DOHH2 (cell line): Measurements from ENCODE around the gene HSPE1.

Experiments
- H3F3A ChIP-seq: fragments of 200-600 bp; sonication (generic), shearing (Covaris generic); 2 replicates; pipeline ENCODE4 v1.6.0; 2016; ENCODE audit warnings: antibody characterized with exemption, mild to moderate bottlenecking; ENCODE audit not compliant: control insufficient read depth, insufficient read depth
- H3K27ac ChIP-seq: fragments of 200-600 bp; sonication (generic); 2 replicates; pipeline ENCODE4 v1.5.1; 2014; ENCODE audit warnings: low read depth, mild to moderate bottlenecking, low read length, moderate library complexity
- H3K27me3 ChIP-seq: fragments of 200-600 bp; sonication (generic); 2 replicates; pipeline ENCODE4 v1.6.1; 2014; ENCODE audit warnings: mild to moderate bottlenecking, low read length, mixed read lengths; ENCODE audit not compliant: control insufficient read depth
- H3K36me3 ChIP-seq: fragments of 200-600 bp; sonication (generic); 2 replicates; pipeline ENCODE4 v1.6.1; 2014; ENCODE audit warnings: mild to moderate bottlenecking, low read length, moderate library complexity, mixed read lengths; ENCODE audit not compliant: control insufficient read depth
- H3K4me1 ChIP-seq: fragments of 200-600 bp; sonication (generic); 2 replicates; pipeline ENCODE4 v1.6.1; 2014; ENCODE audit warnings: mild to moderate bottlenecking, low read length, mixed read lengths; ENCODE audit not compliant: control insufficient read depth
- H3K4me2 ChIP-seq: fragments of 200-600 bp; sonication (generic); 2 replicates; pipeline ENCODE4 v1.6.0; 2014; ENCODE audit warnings: mild to moderate bottlenecking, low read length, moderate library complexity
- H3K4me3 ChIP-seq: fragments of 200-600 bp; sonication (generic); 2 replicates; pipeline ENCODE4 v1.5.1; 2014; ENCODE audit warnings: mild to moderate bottlenecking, low read length, mixed read lengths
- H3K79me2 ChIP-seq: fragments of 200-600 bp; sonication (generic); 2 replicates; pipeline ENCODE4 v1.6.1; 2014; ENCODE audit warnings: mild to moderate bottlenecking, low read length, mixed read lengths; ENCODE audit not compliant: control insufficient read depth
- H3K9me2 ChIP-seq: fragments of 200-600 bp; sonication (generic); replicated peaks from 2 replicates; pipeline ENCODE4 v1.6.1; 2014; ENCODE audit warnings: mild to moderate bottlenecking, low read length, mixed read lengths; ENCODE audit not compliant: control insufficient read depth
- H3K9me3 ChIP-seq: fragments of 200-600 bp; sonication (generic); 2 replicates; pipeline ENCODE4 v1.6.1; 2014; ENCODE audit warnings: antibody characterized with exemption, low read length, mixed read lengths; ENCODE audit not compliant: control insufficient read depth, insufficient read depth
- H4K20me1 ChIP-seq: fragments of 200-600 bp; sonication (generic); 2 replicates; pipeline ENCODE4 v1.6.0; 2014; ENCODE audit warnings: low read depth, mild to moderate bottlenecking, antibody characterized with exemption, low read length, moderate library complexity; ENCODE audit not compliant: control insufficient read depth, insufficient read depth
- CTCF ChIP-seq: fragments of 200-600 bp; sonication (generic); IDR thresholded peaks from one replicate; pipeline ENCODE4 v1.5.1; 2014; ENCODE audit warnings: antibody characterized with exemption, mild to moderate bottlenecking, low read depth, low read length; ENCODE audit not compliant: poor library complexity, severe bottlenecking
- EZH2phosphoT487 ChIP-seq: fragments of 200-600 bp; sonication (generic); IDR thresholded peaks from 2 replicates; pipeline ENCODE4 v1.6.1; 2017; ENCODE audit warnings: borderline replicate concordance, mild to moderate bottlenecking, antibody characterized with exemption, low read length, moderate library complexity, mixed read lengths

HSPE1 gene

GRCh38 chr2:197515739-197516392 lies 15.7 kb downstream of the HSPE1 start, which contains the start of gene MOB4:
TSS of gene MOB4 (plus strand) at chr2:197516066. CDS start at chr2:197516087, 21 bp downstream.
- Histone ChIP-seq H4K20me1 (no peaks in the 10 kb centered on the region), H3K9me3 (peaks cover 5% of the 10 kb centered on the region), H3K4me2 (peak within 1 kb of the TSS; percentile 85), H3K9me2 (no peaks in the 10 kb centered on the region), H3K36me3 (peaks cover 50% of the 10 kb centered on the region), H3K4me3 (peak within 1 kb of the TSS; percentile 85), H3F3A (peaks cover 23% of the 10 kb centered on the region), H3K4me1 (peaks cover 27% of the 10 kb centered on the region), H3K27ac (peak within 1 kb of the TSS; percentile 92), H3K27me3 (no peaks in the 10 kb centered on the region), H3K79me2 (peaks cover 72% of the 10 kb centered on the region)
- no peak for TF ChIP-seq EZH2phosphoT487
- TF ChIP-seq CTCF, result no peak

- peaks cover 23% of the 10 kb centered on the region for H3F3A ChIP-seq
- no peaks in the 10 kb centered on the region for H3K27me3 ChIP-seq
- H3K9me3 ChIP-seq, result peaks cover 9% of the 10 kb centered on the region
- H3K4me3 ChIP-seq, result peak overlapping the region; percentile 85
- H3K36me3 ChIP-seq, result peaks cover 54% of the 10 kb centered on the region
- TF ChIP-seq CTCF, result no peak
- TF ChIP-seq EZH2phosphoT487, result no peak
- no peaks in the 10 kb centered on the region for H3K9me2 ChIP-seq
- peaks cover 77% of the 10 kb centered on the region for H3K79me2 ChIP-seq
- H3K4me1 ChIP-seq, result peaks cover 27% of the 10 kb centered on the region
- peak overlapping the region; percentile 85 for H3K4me2 ChIP-seq
- H4K20me1 ChIP-seq, result no peaks in the 10 kb centered on the region
- peak overlapping the region; percentile 92 for H3K27ac ChIP-seq
These were observed 16.2 kb downstream of the HSPE1 start for GRCh38 chr2:197516393-197516761.

- Histone ChIP-seq H3K4me3 (peak overlapping the region; percentile 85), H3K9me2 (no peaks in the 10 kb centered on the region), H3K4me1 (peaks cover 27% of the 10 kb centered on the region), H3K27me3 (no peaks in the 10 kb centered on the region), H3K4me2 (peak overlapping the region; percentile 85), H3K9me3 (peaks cover 9% of the 10 kb centered on the region), H3K36me3 (peaks cover 54% of the 10 kb centered on the region), H3K79me2 (peaks cover 85% of the 10 kb centered on the region), H4K20me1 (no peaks in the 10 kb centered on the region), H3K27ac (0 out of 2 replicates have a peak overlapping the region, but pooled peaks have one; percentile 92), H3F3A (peaks cover 19% of the 10 kb centered on the region)
- TF ChIP-seq CTCF (no peak), EZH2phosphoT487 (no peak)
These were observed 17.0 kb downstream of the HSPE1 start for GRCh38 chr2:197517150-197517549.
